HEK293 (cell line): ENCODE measurements around the gene GALNT10.
A peak's percentile ranks its signal among the peaks of the same experiment; 100 is the strongest.

ENCODE experiments used
- CTCF ChIP-seq: fragments of 450-650 bp; formaldehyde crosslinking; IDR thresholded peaks from 2 replicates; pipeline ENCODE4 v1.5.1; 2016; ENCODE audit warnings: missing biosample characterization, missing genetic modification characterization
- SALL2 ChIP-seq: fragments of 450-650 bp; formaldehyde crosslinking; IDR thresholded peaks from 2 replicates; pipeline ENCODE4 v1.5.0; 2017; ENCODE audit warnings: missing biosample characterization, mild to moderate bottlenecking, missing genetic modification characterization, borderline replicate concordance
- SP3 ChIP-seq: fragments of 450-650 bp; formaldehyde crosslinking; IDR thresholded peaks from 2 replicates; pipeline ENCODE4 v1.5.1; 2016; ENCODE audit warnings: missing biosample characterization, missing genetic modification characterization
- ZNF10 ChIP-seq: fragments of 450-650 bp; formaldehyde crosslinking; IDR thresholded peaks from 2 replicates; pipeline ENCODE4 v1.5.1; 2017; ENCODE audit warnings: missing biosample characterization, missing genetic modification characterization
- ZNF24 ChIP-seq: fragments of 450-650 bp; formaldehyde crosslinking; IDR thresholded peaks from 2 replicates; pipeline ENCODE4 v1.5.1; 2016; ENCODE audit warnings: missing biosample characterization, missing genetic modification characterization
- ZNF274 ChIP-seq, 2 experiments: fragments of 200-500 bp in 1 of 2; fragments of 450-650 bp in 1 of 2; sonication (Bioruptor generic) in 1 of 2; formaldehyde crosslinking in 1 of 2; IDR thresholded peaks; 2 replicates each; pipeline versions ENCODE4 v1.5.1 to v1.6.1; 2014 to 2016; ENCODE audit warnings: borderline replicate concordance in 1 of 2, inconsistent platforms in 1 of 2, low read length in 1 of 2, missing biosample characterization in 1 of 2, missing genetic modification characterization in 1 of 2
- ZNF292 ChIP-seq: fragments of 450-650 bp; formaldehyde crosslinking; IDR thresholded peaks from 2 replicates; pipeline ENCODE4 v1.5.1; 2016; ENCODE audit warnings: low read depth, missing biosample characterization, missing genetic modification characterization, borderline replicate concordance
- ZNF521 ChIP-seq: fragments of 450-650 bp; formaldehyde crosslinking; IDR thresholded peaks from 2 replicates; pipeline ENCODE4 v1.5.1; 2017; ENCODE audit warnings: missing biosample characterization, mild to moderate bottlenecking, missing genetic modification characterization
- ZNF548 ChIP-seq: fragments of 450-650 bp; formaldehyde crosslinking; IDR thresholded peaks from 2 replicates; pipeline ENCODE4 v1.5.1; 2016; ENCODE audit warnings: missing biosample characterization, missing genetic modification characterization
- ZNF558 ChIP-seq: fragments of 450-650 bp; formaldehyde crosslinking; IDR thresholded peaks from 2 replicates; pipeline ENCODE4 v1.5.1; 2016; ENCODE audit warnings: missing biosample characterization, missing genetic modification characterization
- ZNF585B ChIP-seq: fragments of 450-650 bp; formaldehyde crosslinking; IDR thresholded peaks from 2 replicates; pipeline ENCODE4 v1.5.1; 2016; ENCODE audit warnings: missing biosample characterization, missing genetic modification characterization
- ZNF629 ChIP-seq: fragments of 450-650 bp; formaldehyde crosslinking; IDR thresholded peaks from 2 replicates; pipeline ENCODE4 v1.5.1; 2017; ENCODE audit warnings: missing biosample characterization, missing genetic modification characterization
- ZNF776 ChIP-seq: fragments of 450-650 bp; formaldehyde crosslinking; IDR thresholded peaks from 2 replicates; pipeline ENCODE4 v1.5.0; 2017; ENCODE audit warnings: missing biosample characterization, missing genetic modification characterization, borderline replicate concordance

- TF ChIP-seq ZNF585B (tag by site-specific recombination) (no peak), ZNF548 (no peak), SP3 (tag by site-specific recombination) (peak; percentile 30; the same call in 1 of the 2 replicates), ZNF521 (tag by site-specific recombination) (no peak), ZNF24 (tag by site-specific recombination) (peak; percentile 60; the same call in 1 of the 2 replicates), ZNF558 (tag by site-specific recombination) (no peak), ZNF292 (tag by site-specific recombination) (no peak), ZNF10 (no peak), CTCF (tag by site-specific recombination) (peak; percentile 89), ZNF274 (IDR thresholded peaks at IDR 0.05; ENCODE audit: low read length) (no peak), ZNF274 (tag by site-specific recombination; IDR thresholded peaks at IDR 0.05; ENCODE audit: borderline replicate concordance) (no peak), SALL2 (tag by site-specific recombination) (no peak), ZNF629 (tag by site-specific recombination) (peak; percentile 50; the same call in 1 of the 2 replicates), ZNF776 (no peak)
Measured at GRCh38 chr5:154189819-154190594, 526 bp upstream of the GALNT10 start.
